B cell (primary cell): ENCODE measurements around the gene TET1.

Source experiments
- CTCF ChIP-seq: fragments of 200-600 bp; IDR thresholded peaks from one replicate; pipeline ENCODE4 v1.8.0; 2022; ENCODE audit warnings: antibody characterized with exemption, mild to moderate bottlenecking
- EZH2 ChIP-seq: IDR thresholded peaks from 2 replicates; pipeline ENCODE4 v1.6.1; 2012; ENCODE audit warnings: borderline replicate concordance, low read depth, mild to moderate bottlenecking, moderate library complexity, low read length; ENCODE audit not compliant: insufficient read depth, poor library complexity, severe bottlenecking

- TF ChIP-seq CTCF: no peak
- TF ChIP-seq EZH2: no peak
Measured at GRCh38 chr10:68633281-68633680, 73.1 kb downstream of the TET1 start.
